ENCODE measurements around the gene SLC44A1. TPM values are rescaled to one million over a fixed set of nuclear protein-coding genes. Genes with fewer than 3 reads are reported as not detected.
A peak's percentile ranks its signal among the peaks of the same experiment; 100 is the strongest.

Gene SLC44A1
- total and polyA plus RNA-seq, 2 of the 13 experiments (the other 11 are each of a cell fraction or from before 2014, with no cell fraction given), result 21.4 to 40.8 TPM

GRCh38 chr9:105244003-105244733, at the start of gene SLC44A1 (continued):
- peak; percentile 83; the same call in 1 of the 2 replicates for TF ChIP-seq DZIP1 (CRISPR knock-in tag; IDR thresholded peaks at IDR 0.05)
- no peak for TF ChIP-seq HOXA9 (CRISPR knock-in tag; IDR thresholded peaks at IDR 0.05; ENCODE audit: borderline replicate concordance)
- TF ChIP-seq RFX3 (CRISPR knock-in tag; IDR thresholded peaks at IDR 0.05), result no peak
- TF ChIP-seq ZSCAN12 (CRISPR knock-in tag; IDR thresholded peaks at IDR 0.05), result no peak; the same call in 1 of the 2 replicates
- no peak for TF ChIP-seq IKZF4 (CRISPR knock-in tag; IDR thresholded peaks at IDR 0.05; ENCODE audit: borderline replicate concordance, low read depth, not compliant biosample characterization)
- peak; percentile 95; the same call in 1 of the 2 replicates for TF ChIP-seq NRL (CRISPR knock-in tag; IDR thresholded peaks at IDR 0.05; ENCODE audit: borderline replicate concordance)
- TF ChIP-seq PHF8 (CRISPR knock-in tag; IDR thresholded peaks at IDR 0.05), result peak; percentile 89
- TF ChIP-seq HNRNPH1 (optimal IDR thresholded peaks at IDR 0.05; ENCODE audit: low read depth, low read length), result no peak
- peak; percentile 89 for TF ChIP-seq ZNF333 (CRISPR knock-in tag; IDR thresholded peaks at IDR 0.05; ENCODE audit: borderline replicate concordance)
- peak; percentile 86; the same call in 1 of the 2 replicates for TF ChIP-seq ZNF256 (CRISPR knock-in tag; conservative IDR thresholded peaks at IDR 0.05)
- peak; percentile 91 for TF ChIP-seq YEATS4 (CRISPR knock-in tag; IDR thresholded peaks at IDR 0.05; ENCODE audit: borderline replicate concordance)
- TF ChIP-seq ZNF619 (CRISPR knock-in tag; IDR thresholded peaks at IDR 0.05), result peak; percentile 95; the same call in 1 of the 2 replicates
- peak; percentile 98 for TF ChIP-seq KDM3A (CRISPR knock-in tag; IDR thresholded peaks at IDR 0.05; ENCODE audit: low read depth)
- no peak for TF ChIP-seq SCMH1 (CRISPR knock-in tag; IDR thresholded peaks at IDR 0.05; ENCODE audit: borderline replicate concordance)
- peak; percentile 95 for TF ChIP-seq HDAC2 (CRISPR knock-in tag; IDR thresholded peaks at IDR 0.05)
- TF ChIP-seq RNF2 (conservative IDR thresholded peaks at IDR 0.05; ENCODE audit: low read depth), result peak; percentile 92
- no peak for TF ChIP-seq ZNF841 (CRISPR knock-in tag; IDR thresholded peaks at IDR 0.05; ENCODE audit: borderline replicate concordance)
- TF ChIP-seq XRCC5 (optimal IDR thresholded peaks at IDR 0.05; ENCODE audit: low read length), result peak; percentile 98
- 0 out of 2 replicates have a peak, but pooled peaks have one; percentile 80 for TF ChIP-seq ZNF101 (CRISPR knock-in tag; IDR thresholded peaks at IDR 0.05; ENCODE audit: borderline replicate concordance, low read depth)
- 0 out of 2 replicates have a peak, but pooled peaks have one; percentile 72 for TF ChIP-seq SRY (CRISPR knock-in tag; IDR thresholded peaks at IDR 0.05)
- peak; percentile 86 for TF ChIP-seq ARID5B (CRISPR knock-in tag; IDR thresholded peaks at IDR 0.05)
- TF ChIP-seq ZBTB34 (CRISPR knock-in tag; IDR thresholded peaks at IDR 0.05), result peak; percentile 59; the same call in 1 of the 2 replicates
